ENCODE measurements around the gene PNMT.

Gene PNMT

GRCh38 chr17:39672522-39673334 lies 4.5 kb downstream of the PNMT start:
- WGBS, 2 experiments (ENCODE audit: insufficient coverage in 2 of 2) = 88 to 91% methylated on average over 13 to 14 of the region's 15 CpGs
- H3K4me1 ChIP-seq (ENCODE audit: control insufficient read depth, insufficient read depth, low read length, poor library complexity, severe bottlenecking) = peaks cover 4% of the 10 kb centered on the region
- no peak overlapping the region for H3K4me3 ChIP-seq (ENCODE audit: extremely low read depth, insufficient read depth, low read length, poor library complexity, severe bottlenecking)
- peaks cover 2% of the 10 kb centered on the region for H3K36me3 ChIP-seq (ENCODE audit: control insufficient read depth, insufficient read depth, low read length)
- H3K27ac ChIP-seq (ENCODE audit: low read depth, low read length, severe bottlenecking) = no peak overlapping the region
- no peaks in the 10 kb centered on the region for H3K9me3 ChIP-seq (ENCODE audit: control insufficient read depth, low read length)

- peaks cover 2% of the 10 kb centered on the region for H3K36me3 ChIP-seq (ENCODE audit: control insufficient read depth, insufficient read depth, low read length)
- no peaks in the 10 kb centered on the region for H3K4me1 ChIP-seq (ENCODE audit: control insufficient read depth, insufficient read depth, low read length, poor library complexity, severe bottlenecking)
- H3K9me3 ChIP-seq (ENCODE audit: control insufficient read depth, low read length) = no peaks in the 10 kb centered on the region
- no peak overlapping the region for H3K4me3 ChIP-seq (ENCODE audit: extremely low read depth, insufficient read depth, low read length, poor library complexity, severe bottlenecking)
- H3K27ac ChIP-seq (ENCODE audit: low read depth, low read length, severe bottlenecking) = no peak overlapping the region
- WGBS, 2 experiments (ENCODE audit: insufficient coverage in 2 of 2) = 80 to 82% methylated on average over 10 to 13 of the region's 13 CpGs
These were observed 5.3 kb downstream of the PNMT start for GRCh38 chr17:39673335-39674081.

- Histone ChIP-seq H3K4me1 (ENCODE audit: control insufficient read depth, insufficient read depth, low read length, poor library complexity, severe bottlenecking) (no peaks in the 10 kb centered on the region), H3K36me3 (ENCODE audit: control insufficient read depth, insufficient read depth, low read length) (peaks cover 2% of the 10 kb centered on the region), H3K27ac (ENCODE audit: low read depth, low read length, severe bottlenecking) (no peak overlapping the region), H3K4me3 (ENCODE audit: extremely low read depth, insufficient read depth, low read length, poor library complexity, severe bottlenecking) (no peak overlapping the region), H3K9me3 (ENCODE audit: control insufficient read depth, low read length) (no peaks in the 10 kb centered on the region)
- 94 to 95% methylated on average over 5 of the region's 5 CpGs for WGBS, 2 experiments (ENCODE audit: insufficient coverage in 2 of 2)
These were observed 5.9 kb downstream of the PNMT start for GRCh38 chr17:39674179-39674578.

- peaks cover 4% of the 10 kb centered on the region for H3K4me1 ChIP-seq (ENCODE audit: control insufficient read depth, insufficient read depth, low read length, poor library complexity, severe bottlenecking)
- H3K4me3 ChIP-seq (ENCODE audit: extremely low read depth, insufficient read depth, low read length, poor library complexity, severe bottlenecking) = no peak overlapping the region
- H3K27ac ChIP-seq (ENCODE audit: low read depth, low read length, severe bottlenecking) = no peak overlapping the region
- 62 to 64% methylated on average over 6 to 8 of the region's 11 CpGs for WGBS, 2 experiments (ENCODE audit: insufficient coverage in 2 of 2)
- peaks cover 2% of the 10 kb centered on the region for H3K36me3 ChIP-seq (ENCODE audit: control insufficient read depth, insufficient read depth, low read length)
- no peaks in the 10 kb centered on the region for H3K9me3 ChIP-seq (ENCODE audit: control insufficient read depth, low read length)
These were observed 6.6 kb downstream of the PNMT start for GRCh38 chr17:39674702-39675389.

- Histone ChIP-seq H3K36me3 (ENCODE audit: control insufficient read depth, insufficient read depth, low read length) (peaks cover 2% of the 10 kb centered on the region), H3K27ac (ENCODE audit: low read depth, low read length, severe bottlenecking) (no peak overlapping the region), H3K4me3 (ENCODE audit: extremely low read depth, insufficient read depth, low read length, poor library complexity, severe bottlenecking) (no peak overlapping the region), H3K4me1 (ENCODE audit: control insufficient read depth, insufficient read depth, low read length, poor library complexity, severe bottlenecking) (peaks cover 5% of the 10 kb centered on the region), H3K9me3 (ENCODE audit: control insufficient read depth, low read length) (no peaks in the 10 kb centered on the region)
- WGBS, 2 experiments (ENCODE audit: insufficient coverage in 2 of 2) = 84 to 89% methylated on average over 10 of the region's 10 CpGs
These were observed 7.3 kb downstream of the PNMT start for GRCh38 chr17:39675390-39676082.

- Histone ChIP-seq H3K36me3 (ENCODE audit: control insufficient read depth, insufficient read depth, low read length) (peaks cover 2% of the 10 kb centered on the region), H3K4me1 (ENCODE audit: control insufficient read depth, insufficient read depth, low read length, poor library complexity, severe bottlenecking) (peaks cover 5% of the 10 kb centered on the region), H3K27ac (ENCODE audit: low read depth, low read length, severe bottlenecking) (no peak overlapping the region), H3K4me3 (ENCODE audit: extremely low read depth, insufficient read depth, low read length, poor library complexity, severe bottlenecking) (no peak overlapping the region), H3K9me3 (ENCODE audit: control insufficient read depth, low read length) (no peaks in the 10 kb centered on the region)
- WGBS, 2 experiments (ENCODE audit: insufficient coverage in 2 of 2) = 75 to 89% methylated on average over 5 to 6 of the region's 7 CpGs
These were observed 8.1 kb downstream of the PNMT start for GRCh38 chr17:39676198-39676819.

- peaks cover 5% of the 10 kb centered on the region for H3K4me1 ChIP-seq (ENCODE audit: control insufficient read depth, insufficient read depth, low read length, poor library complexity, severe bottlenecking)
These were observed 8.8 kb downstream of the PNMT start for GRCh38 chr17:39677072-39677471.

GRCh38 chr17:39677542-39678339 lies 9.5 kb downstream of the PNMT start:
- WGBS, 2 experiments (ENCODE audit: insufficient coverage in 2 of 2) = 89 to 92% methylated on average over 11 to 12 of the region's 13 CpGs
- H3K4me1 ChIP-seq (ENCODE audit: control insufficient read depth, insufficient read depth, low read length, poor library complexity, severe bottlenecking) = peaks cover 5% of the 10 kb centered on the region
- peaks cover 2% of the 10 kb centered on the region for H3K36me3 ChIP-seq (ENCODE audit: control insufficient read depth, insufficient read depth, low read length)
- no peak overlapping the region for H3K4me3 ChIP-seq (ENCODE audit: extremely low read depth, insufficient read depth, low read length, poor library complexity, severe bottlenecking)
- H3K27ac ChIP-seq (ENCODE audit: low read depth, low read length, severe bottlenecking) = no peak overlapping the region
- no peaks in the 10 kb centered on the region for H3K9me3 ChIP-seq (ENCODE audit: control insufficient read depth, low read length)

More at GRCh38 chr17:39677072-39677471, 8.8 kb downstream of the PNMT start:
- Histone ChIP-seq H3K4me3 (ENCODE audit: extremely low read depth, insufficient read depth, low read length, poor library complexity, severe bottlenecking) (no peak overlapping the region), H3K27ac (ENCODE audit: low read depth, low read length, severe bottlenecking) (no peak overlapping the region), H3K9me3 (ENCODE audit: control insufficient read depth, low read length) (no peaks in the 10 kb centered on the region), H3K36me3 (ENCODE audit: control insufficient read depth, insufficient read depth, low read length) (peaks cover 2% of the 10 kb centered on the region)
- 92 to 94% methylated on average over 6 of the region's 8 CpGs for WGBS, 2 experiments (ENCODE audit: insufficient coverage in 2 of 2)

GRCh38 chr17:39678340-39679116 lies 10.3 kb downstream of the PNMT start:
- peaks cover 5% of the 10 kb centered on the region for H3K4me1 ChIP-seq (ENCODE audit: control insufficient read depth, insufficient read depth, low read length, poor library complexity, severe bottlenecking)
- H3K36me3 ChIP-seq (ENCODE audit: control insufficient read depth, insufficient read depth, low read length) = peaks cover 2% of the 10 kb centered on the region
- no peak overlapping the region for H3K27ac ChIP-seq (ENCODE audit: low read depth, low read length, severe bottlenecking)
- WGBS, 2 experiments (ENCODE audit: insufficient coverage in 2 of 2) = 84 to 86% methylated on average over 9 to 12 of the region's 13 CpGs
- no peak overlapping the region for H3K4me3 ChIP-seq (ENCODE audit: extremely low read depth, insufficient read depth, low read length, poor library complexity, severe bottlenecking)
- H3K9me3 ChIP-seq (ENCODE audit: control insufficient read depth, low read length) = no peaks in the 10 kb centered on the region
